ENCODE data around the gene FAM222A.

The FAM222A gene

GRCh38 chr12:109681986-109682707 is 31.5 kb upstream of the FAM222A start:
- H3K27me3 ChIP-seq (ENCODE audit: control insufficient read depth in 3 of 3, insufficient read depth in 3 of 3, low read depth in 1 of 3, low read length in 3 of 3): peaks cover 0 to 46% (median 0%) of the 10 kb centered on the region in 3 experiments

DNA sequence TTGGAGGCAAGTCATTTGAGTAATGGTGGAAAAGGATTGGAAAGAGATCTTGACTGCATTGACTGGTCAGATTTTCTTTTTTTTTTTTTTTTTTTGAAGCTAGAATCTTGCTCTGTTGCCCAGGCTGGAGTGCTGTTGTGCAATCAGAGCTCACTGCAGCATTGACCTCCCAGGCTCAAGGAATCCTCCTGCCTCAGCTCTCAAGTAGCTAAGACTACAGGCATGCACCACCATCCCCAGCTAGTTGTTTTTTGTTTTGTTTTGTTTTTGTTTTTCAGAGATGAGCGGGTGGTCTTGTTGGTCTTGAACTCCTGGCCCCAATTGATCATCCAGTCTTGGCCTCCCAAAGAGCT is 30.9 kb upstream of the FAM222A start:
- Histone ChIP-seq H4K91ac (ENCODE audit: low read depth, low read length, poor library complexity) (no peak overlapping the region), H3K23ac (ENCODE audit: low read depth, low read length, poor library complexity) (no peak overlapping the region), H2AK5ac (ENCODE audit: low read depth, low read length) (no peak overlapping the region), H2AFZ (ENCODE audit: low read length) (no peak overlapping the region), H2BK120ac (ENCODE audit: low read depth, low read length) (no peak overlapping the region), H3K4me3 (ENCODE audit: low read length in 2 of 2) (no peak overlapping the region), H3K27me3 (ENCODE audit: control insufficient read depth in 3 of 3, insufficient read depth in 3 of 3, low read depth in 1 of 3, low read length in 3 of 3) (peaks cover 0 to 41% (median 0%) of the 10 kb centered on the region in 3 experiments), H3K18ac (ENCODE audit: low read length) (no peak overlapping the region), H3K4me1 (ENCODE audit: control insufficient read depth in 2 of 2, insufficient read depth in 1 of 2, low read depth in 1 of 2, low read length in 2 of 2) (peaks cover 0 to 20% of the 10 kb centered on the region in 2 donors), H2BK15ac (ENCODE audit: low read length) (no peak overlapping the region), H2BK12ac (ENCODE audit: low read length) (no peak overlapping the region), H4K8ac (ENCODE audit: low read depth, low read length) (no peak overlapping the region), H3K36me3 (replicated peaks in 1 of 2; ENCODE audit: control insufficient read depth in 2 of 2, insufficient read depth in 2 of 2, low read length in 2 of 2) (no peaks in the 10 kb centered on the region), H3K14ac (ENCODE audit: low read length) (no peak overlapping the region), H3K27ac (replicated peaks; ENCODE audit: low read length) (no peak overlapping the region), H2BK5ac (ENCODE audit: low read length) (no peak overlapping the region), H3K4me2 (ENCODE audit: insufficient read depth, low read length, poor library complexity, severe bottlenecking) (no peak overlapping the region), H3K4ac (ENCODE audit: low read length) (no peak overlapping the region), H3K79me1 (ENCODE audit: low read depth, low read length) (no peaks in the 10 kb centered on the region), H3K9ac (ENCODE audit: low read depth, low read length, poor library complexity) (no peak overlapping the region), H3K9me3 (replicated peaks in 1 of 2; ENCODE audit: control insufficient read depth in 2 of 2, insufficient read depth in 1 of 2, low read depth in 1 of 2, low read length in 2 of 2) (no peaks in the 10 kb centered on the region)
- WGBS, 2 donors (ENCODE audit: extremely low coverage in 2 of 2, insufficient read length in 2 of 2, insufficient replicate concordance in 1 of 2): no CpG with 5 or more reads among the region's 1 CpG
- DNase-seq (ENCODE audit: low spot score): no peak

More at GRCh38 chr12:109681986-109682707, 31.5 kb upstream of the FAM222A start:
- H3K18ac ChIP-seq (ENCODE audit: low read length): no peak overlapping the region
- H3K14ac ChIP-seq (ENCODE audit: low read length): no peak overlapping the region
- no peak overlapping the region for H2BK5ac ChIP-seq (ENCODE audit: low read length)
- H3K4ac ChIP-seq (ENCODE audit: low read length): no peak overlapping the region
- H3K23ac ChIP-seq (ENCODE audit: low read depth, low read length, poor library complexity): no peak overlapping the region
- H3K4me3 ChIP-seq (ENCODE audit: low read length in 2 of 2): no peak overlapping the region
- H2AFZ ChIP-seq (ENCODE audit: low read length): no peak overlapping the region
- no peak overlapping the region for H4K91ac ChIP-seq (ENCODE audit: low read depth, low read length, poor library complexity)
- no peaks in the 10 kb centered on the region for H3K79me1 ChIP-seq (ENCODE audit: low read depth, low read length)
- H2AK5ac ChIP-seq (ENCODE audit: low read depth, low read length): no peak overlapping the region
- no peak overlapping the region for H3K9ac ChIP-seq (ENCODE audit: low read depth, low read length, poor library complexity)
- no peak overlapping the region for H3K4me2 ChIP-seq (ENCODE audit: insufficient read depth, low read length, poor library complexity, severe bottlenecking)
- H2BK120ac ChIP-seq (ENCODE audit: low read depth, low read length): no peak overlapping the region
- no peaks in the 10 kb centered on the region for H3K36me3 ChIP-seq (replicated peaks in 1 of 2; ENCODE audit: control insufficient read depth in 2 of 2, insufficient read depth in 2 of 2, low read length in 2 of 2)
- H2BK12ac ChIP-seq (ENCODE audit: low read length): no peak overlapping the region
- no peaks in the 10 kb centered on the region for H3K9me3 ChIP-seq (replicated peaks in 1 of 2; ENCODE audit: control insufficient read depth in 2 of 2, insufficient read depth in 1 of 2, low read depth in 1 of 2, low read length in 2 of 2)
- H3K27ac ChIP-seq (replicated peaks; ENCODE audit: low read length): no peak overlapping the region
- no peak overlapping the region for H4K8ac ChIP-seq (ENCODE audit: low read depth, low read length)
- H2BK15ac ChIP-seq (ENCODE audit: low read length): no peak overlapping the region
- DNase-seq (ENCODE audit: low spot score): no peak
- H3K4me1 ChIP-seq (ENCODE audit: control insufficient read depth in 2 of 2, insufficient read depth in 1 of 2, low read depth in 1 of 2, low read length in 2 of 2): peaks cover 0 to 21% of the 10 kb centered on the region in 2 donors
- WGBS, 2 donors (ENCODE audit: extremely low coverage in 2 of 2, insufficient read length in 2 of 2, insufficient replicate concordance in 1 of 2): no CpG with 5 or more reads among the region's 7 CpGs

DNA sequence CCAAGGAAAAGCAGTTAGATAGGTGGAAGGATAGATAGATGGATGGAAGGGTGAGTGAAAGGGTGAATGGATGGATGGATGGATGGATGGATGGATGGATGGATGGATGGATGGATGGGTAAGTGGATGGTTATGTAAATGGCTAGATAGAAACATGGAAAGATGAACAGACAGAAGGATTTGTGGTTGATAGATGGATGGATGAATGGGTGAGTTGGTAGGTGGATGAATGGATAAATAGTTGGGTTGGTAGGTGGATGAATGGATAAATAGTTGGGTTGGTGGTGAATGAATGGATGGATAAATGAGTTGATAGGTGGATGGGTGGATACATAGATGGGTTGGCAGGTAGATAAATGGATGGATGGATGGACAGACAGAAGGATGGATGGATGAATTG is 30.3 kb upstream of the FAM222A start:
- H3K9me3 ChIP-seq (replicated peaks in 1 of 2; ENCODE audit: control insufficient read depth in 2 of 2, insufficient read depth in 1 of 2, low read depth in 1 of 2, low read length in 2 of 2): no peaks in the 10 kb centered on the region
- peak overlapping the region; percentile 2 for H2BK12ac ChIP-seq (ENCODE audit: low read length)
- no peak overlapping the region for H3K23ac ChIP-seq (ENCODE audit: low read depth, low read length, poor library complexity)
- H3K27me3 ChIP-seq (ENCODE audit: control insufficient read depth in 3 of 3, insufficient read depth in 3 of 3, low read depth in 1 of 3, low read length in 3 of 3): peaks cover 0 to 34% (median 0%) of the 10 kb centered on the region in 3 experiments
- no peak for DNase-seq (ENCODE audit: low spot score)
- no peak overlapping the region for H2BK5ac ChIP-seq (ENCODE audit: low read length)
- H2BK15ac ChIP-seq (ENCODE audit: low read length): no peak overlapping the region
- no peaks in the 10 kb centered on the region for H3K36me3 ChIP-seq (replicated peaks in 1 of 2; ENCODE audit: control insufficient read depth in 2 of 2, insufficient read depth in 2 of 2, low read length in 2 of 2)
- no peak overlapping the region for H3K18ac ChIP-seq (ENCODE audit: low read length)
- H2AFZ ChIP-seq (ENCODE audit: low read length): no peak overlapping the region
- no peaks in the 10 kb centered on the region for H3K79me1 ChIP-seq (ENCODE audit: low read depth, low read length)
- H4K91ac ChIP-seq (ENCODE audit: low read depth, low read length, poor library complexity): no peak overlapping the region
- H2AK5ac ChIP-seq (ENCODE audit: low read depth, low read length): no peak overlapping the region
- no peak overlapping the region for H3K9ac ChIP-seq (ENCODE audit: low read depth, low read length, poor library complexity)
- peaks cover 0 to 13% of the 10 kb centered on the region in 2 donors for H3K4me1 ChIP-seq (ENCODE audit: control insufficient read depth in 2 of 2, insufficient read depth in 1 of 2, low read depth in 1 of 2, low read length in 2 of 2)
- no peak overlapping the region for H3K4me2 ChIP-seq (ENCODE audit: insufficient read depth, low read length, poor library complexity, severe bottlenecking)
- H2BK120ac ChIP-seq (ENCODE audit: low read depth, low read length): no peak overlapping the region
- no peak overlapping the region for H4K8ac ChIP-seq (ENCODE audit: low read depth, low read length)
- H3K4ac ChIP-seq (ENCODE audit: low read length): no peak overlapping the region
- H3K14ac ChIP-seq (ENCODE audit: low read length): no peak overlapping the region
- H3K4me3 ChIP-seq (ENCODE audit: low read length in 2 of 2): no peak overlapping the region
- H3K27ac ChIP-seq (replicated peaks; ENCODE audit: low read length): no peak overlapping the region

- H2BK120ac ChIP-seq (ENCODE audit: low read depth, low read length): no peak overlapping the region
- H3K9me3 ChIP-seq (replicated peaks in 1 of 2; ENCODE audit: control insufficient read depth in 2 of 2, insufficient read depth in 1 of 2, low read depth in 1 of 2, low read length in 2 of 2): no peaks in the 10 kb centered on the region
- no peak overlapping the region for H3K4me2 ChIP-seq (ENCODE audit: insufficient read depth, low read length, poor library complexity, severe bottlenecking)
- no peak overlapping the region for H4K91ac ChIP-seq (ENCODE audit: low read depth, low read length, poor library complexity)
- no peak overlapping the region for H3K18ac ChIP-seq (ENCODE audit: low read length)
- no peak overlapping the region for H2BK15ac ChIP-seq (ENCODE audit: low read length)
- H3K14ac ChIP-seq (ENCODE audit: low read length): no peak overlapping the region
- no peaks in the 10 kb centered on the region for H3K79me1 ChIP-seq (ENCODE audit: low read depth, low read length)
- H3K4me3 ChIP-seq (ENCODE audit: low read length in 2 of 2): no peak overlapping the region
- no peaks in the 10 kb centered on the region for H3K36me3 ChIP-seq (replicated peaks in 1 of 2; ENCODE audit: control insufficient read depth in 2 of 2, insufficient read depth in 2 of 2, low read length in 2 of 2)
- no peak overlapping the region for H2AK5ac ChIP-seq (ENCODE audit: low read depth, low read length)
- H3K23ac ChIP-seq (ENCODE audit: low read depth, low read length, poor library complexity): no peak overlapping the region
- no peak overlapping the region for H3K4ac ChIP-seq (ENCODE audit: low read length)
- no peaks in the 10 kb centered on the region for H3K4me1 ChIP-seq (ENCODE audit: control insufficient read depth in 2 of 2, insufficient read depth in 1 of 2, low read depth in 1 of 2, low read length in 2 of 2)
- no peak for DNase-seq (ENCODE audit: low spot score)
- H2BK12ac ChIP-seq (ENCODE audit: low read length): no peak overlapping the region
- no peak overlapping the region for H2AFZ ChIP-seq (ENCODE audit: low read length)
- no peak overlapping the region for H3K9ac ChIP-seq (ENCODE audit: low read depth, low read length, poor library complexity)
- H2BK5ac ChIP-seq (ENCODE audit: low read length): no peak overlapping the region
- no CpG with 5 or more reads among the region's 10 CpGs for WGBS, 2 donors (ENCODE audit: extremely low coverage in 2 of 2, insufficient read length in 2 of 2, insufficient replicate concordance in 1 of 2)
- H4K8ac ChIP-seq (ENCODE audit: low read depth, low read length): no peak overlapping the region
- H3K27me3 ChIP-seq (ENCODE audit: control insufficient read depth in 3 of 3, insufficient read depth in 3 of 3, low read depth in 1 of 3, low read length in 3 of 3): peaks cover 0 to 13% (median 0%) of the 10 kb centered on the region in 3 experiments
- H3K27ac ChIP-seq (replicated peaks; ENCODE audit: low read length): no peak overlapping the region
Observed at GRCh38 chr12:109685574-109686447, 27.8 kb upstream of the FAM222A start.
